HG03442 (cell line): ENCODE measurements around the gene ST7.

ENCODE experiments used
- ATAC-seq: cut with Tn5 transposase; IDR thresholded peaks from one replicate; pipeline ENCODE4 v1.9.1; 2021; ENCODE audit warnings: mild to moderate bottlenecking, moderate library complexity; ENCODE audit not compliant: unreplicated experiment

ST7 gene

DNA sequence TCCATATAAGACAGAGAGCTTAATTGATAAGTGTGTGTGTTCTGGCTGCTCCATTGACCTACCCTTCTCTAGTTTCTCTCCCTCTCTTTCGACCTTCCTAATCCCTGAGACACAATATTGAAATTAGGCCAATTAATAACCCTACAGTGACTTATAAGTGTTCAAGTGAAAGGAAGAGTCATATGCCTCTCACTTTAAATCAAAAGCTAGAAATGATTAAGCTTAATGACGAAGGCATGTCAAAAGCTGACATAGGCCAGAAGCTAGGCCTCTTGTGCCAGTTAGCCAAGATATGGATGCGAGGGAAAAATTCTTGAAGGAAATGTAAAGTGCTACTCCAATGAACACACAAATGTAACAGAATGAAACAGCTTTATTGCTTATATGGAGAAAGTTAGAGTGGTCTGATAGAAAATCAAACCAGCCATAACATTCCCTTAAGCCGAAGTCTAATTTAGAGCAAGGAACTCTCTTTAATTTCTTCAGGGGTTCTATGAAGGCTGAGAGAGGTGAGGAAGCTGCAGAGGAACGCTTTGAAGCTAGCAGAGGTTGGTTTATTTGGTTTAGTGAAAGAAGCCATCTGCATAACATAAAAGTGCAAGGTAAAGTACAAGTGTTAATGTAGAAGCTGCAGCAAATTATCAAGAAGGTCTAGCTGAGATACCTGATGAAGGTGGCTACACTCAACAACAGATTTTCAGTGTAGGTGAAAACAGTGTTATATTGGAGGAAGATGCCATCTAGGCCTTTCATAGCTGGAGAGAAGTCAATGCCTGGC, 53.8 kb downstream of the ST7 start:
- no peak for ATAC-seq

DNA sequence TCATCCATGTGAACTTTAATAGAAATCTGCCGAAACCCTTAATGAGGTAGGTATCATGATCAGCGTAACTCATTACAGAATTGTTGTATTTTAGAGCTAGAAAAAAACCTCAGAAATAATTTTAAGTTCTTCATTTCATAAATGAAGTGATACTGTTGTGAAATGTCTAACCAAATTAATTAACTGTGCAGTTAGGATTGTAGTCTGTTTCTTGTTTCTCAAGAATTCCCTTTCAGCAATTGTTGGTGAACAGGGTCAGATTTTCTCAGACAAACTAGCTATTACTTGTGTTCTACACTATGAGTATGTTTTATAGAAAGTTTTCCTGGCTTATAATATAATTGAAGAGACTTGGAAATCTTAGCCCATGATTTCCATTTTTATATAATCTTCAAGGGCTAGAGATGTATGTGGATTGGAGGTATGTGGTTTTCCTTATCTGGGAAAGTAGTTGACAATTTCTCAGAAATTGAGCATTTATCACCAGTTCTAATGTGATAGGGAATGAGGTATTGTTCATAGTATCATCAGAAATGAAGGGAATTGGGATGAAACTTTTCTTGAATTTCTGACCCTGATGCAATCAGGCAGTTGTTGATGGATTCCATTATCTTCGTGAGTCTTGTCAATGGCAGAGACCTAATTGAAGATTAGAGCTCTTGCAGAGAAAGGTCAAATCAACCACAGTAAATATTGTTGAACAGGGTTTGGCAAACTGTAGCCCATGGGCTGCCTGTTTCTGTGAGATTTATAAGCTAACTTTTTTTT, 55.0 kb downstream of the ST7 start:
- ATAC-seq = no peak

DNA sequence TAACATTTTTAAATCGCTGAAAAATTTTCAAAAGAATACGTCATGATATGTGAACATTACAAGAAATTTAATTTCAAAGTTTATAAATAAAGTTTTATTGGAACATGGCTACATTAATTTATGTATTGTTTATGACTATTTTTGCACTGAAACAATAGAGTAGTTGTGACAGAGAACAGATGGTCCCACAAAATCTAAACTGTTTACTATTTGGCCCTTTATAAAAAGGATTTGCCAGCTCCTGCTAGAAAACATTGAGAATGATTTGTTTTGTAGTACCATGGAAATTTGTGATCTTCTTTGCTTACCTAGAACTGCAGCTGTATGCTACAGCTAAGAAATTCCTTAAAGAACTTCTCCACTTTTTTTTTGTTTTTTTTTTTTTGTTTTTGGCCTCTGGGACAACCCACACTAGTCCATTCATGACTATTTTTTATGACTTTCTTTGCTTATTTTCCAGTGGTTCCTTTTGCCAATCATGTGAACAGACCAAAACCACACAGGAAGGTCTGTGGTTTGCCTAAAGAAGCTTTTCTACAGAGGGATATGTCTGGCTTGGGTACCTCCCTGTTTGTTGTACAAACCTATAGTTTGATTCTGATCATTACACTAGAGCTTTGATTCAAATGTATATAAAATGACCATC, 55.7 kb downstream of the ST7 start:
- ATAC-seq = no peak

DNA sequence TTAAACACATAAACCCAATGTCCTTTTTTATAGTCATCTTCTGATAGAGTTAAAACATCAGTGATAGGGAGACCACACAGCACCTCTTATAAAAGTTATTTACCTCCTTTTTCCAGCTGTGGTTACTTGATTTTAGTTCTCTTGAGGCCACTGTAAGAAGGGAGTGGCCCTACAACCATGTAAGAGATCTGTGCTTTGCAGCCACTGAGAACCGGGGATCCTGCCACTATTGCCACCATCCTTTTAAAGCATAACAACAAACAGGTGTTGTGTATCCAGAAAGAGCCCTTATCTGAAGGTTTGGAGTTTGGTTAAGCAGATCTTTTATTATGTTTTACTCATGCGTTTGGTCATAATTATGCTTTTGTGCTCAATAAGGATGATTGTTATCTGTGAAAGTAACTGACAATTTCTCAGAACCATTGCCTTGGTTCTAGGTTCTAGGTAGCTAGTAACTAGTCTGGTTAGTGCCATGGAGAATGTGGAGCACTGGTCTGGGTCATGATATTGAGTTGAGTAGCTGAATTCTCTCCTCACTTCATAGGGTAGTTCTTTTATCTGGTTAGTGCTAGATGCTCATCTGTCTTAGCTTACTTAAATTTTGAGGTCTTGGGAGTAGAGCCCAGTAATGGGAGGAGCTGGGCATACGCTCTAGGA, 56.5 kb downstream of the ST7 start:
- no peak for ATAC-seq

DNA sequence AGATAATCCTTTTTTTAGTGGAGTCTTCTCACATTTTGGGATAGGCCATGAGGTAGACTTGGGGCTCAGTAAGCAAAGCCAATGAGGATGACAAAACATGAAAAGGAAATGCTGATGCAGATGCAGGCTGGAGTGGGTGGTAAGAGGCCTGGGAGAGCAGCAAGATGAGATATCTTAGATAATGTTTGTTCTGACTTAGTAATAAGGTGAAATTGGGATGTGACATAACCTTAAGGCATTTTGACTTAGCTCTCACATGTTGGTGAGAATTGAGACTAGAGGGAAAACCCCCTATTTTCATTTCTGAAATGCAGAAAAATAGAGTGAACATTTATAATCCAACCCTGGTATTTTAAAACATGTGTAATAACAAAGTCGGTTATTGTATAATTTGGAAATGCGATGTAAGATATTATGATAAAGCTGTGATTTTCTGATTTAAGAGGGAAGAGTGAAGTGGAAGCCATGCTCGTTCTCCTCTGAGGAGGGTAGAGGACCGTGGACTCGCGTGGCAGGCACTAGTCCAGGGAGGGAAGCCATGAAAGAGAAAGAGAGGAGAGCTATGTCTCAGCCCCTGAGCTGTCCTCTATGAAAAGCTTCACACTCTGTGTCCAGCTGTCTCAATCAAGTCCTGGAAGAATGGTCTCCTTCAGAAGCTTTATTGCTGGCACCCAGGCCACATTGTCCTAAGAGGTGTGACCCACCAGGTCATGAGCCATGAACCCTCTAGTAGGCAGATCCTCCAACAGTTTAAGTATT, 57.3 kb downstream of the ST7 start:
- peak; percentile 48 for ATAC-seq

DNA sequence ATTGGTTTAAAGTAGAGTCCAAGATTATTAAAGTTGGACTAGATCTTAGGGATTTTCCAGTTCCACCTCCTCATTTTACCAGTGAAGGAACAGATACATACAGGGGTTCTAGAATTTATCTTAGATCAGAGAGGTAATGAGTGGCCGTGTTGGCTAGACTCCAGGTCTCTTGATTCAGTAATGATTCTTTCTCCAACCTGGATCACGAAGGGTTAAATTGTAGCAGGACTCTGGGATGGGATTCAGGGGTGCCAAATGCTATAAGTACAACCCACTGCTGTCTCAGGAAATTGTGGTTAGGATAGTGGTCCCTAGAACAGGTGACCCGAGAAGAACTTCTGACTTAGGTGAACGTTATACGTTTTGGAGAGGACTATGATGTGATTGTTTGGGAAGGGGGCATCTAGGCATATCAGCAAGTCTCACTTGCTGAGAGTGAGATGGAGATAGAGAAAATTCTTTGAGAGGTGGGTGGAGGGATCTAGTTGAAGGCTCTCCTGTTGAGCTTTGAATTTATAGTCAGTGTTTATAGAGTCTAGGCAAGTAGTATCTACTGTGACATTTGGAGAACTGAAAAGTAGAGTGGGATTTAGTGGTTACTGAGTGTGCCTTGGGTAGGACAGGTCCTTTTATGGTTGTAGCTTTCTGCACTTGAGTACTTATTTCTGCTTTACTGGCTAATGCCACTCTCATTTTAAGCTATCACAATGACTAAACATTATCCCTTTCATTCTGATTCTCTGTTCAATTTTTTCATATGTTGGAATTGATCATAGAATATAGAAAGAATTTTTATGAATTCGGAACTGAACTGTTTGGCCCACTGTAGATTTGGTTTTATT, 58.3 kb downstream of the ST7 start:
- peak; percentile 71 for ATAC-seq

DNA sequence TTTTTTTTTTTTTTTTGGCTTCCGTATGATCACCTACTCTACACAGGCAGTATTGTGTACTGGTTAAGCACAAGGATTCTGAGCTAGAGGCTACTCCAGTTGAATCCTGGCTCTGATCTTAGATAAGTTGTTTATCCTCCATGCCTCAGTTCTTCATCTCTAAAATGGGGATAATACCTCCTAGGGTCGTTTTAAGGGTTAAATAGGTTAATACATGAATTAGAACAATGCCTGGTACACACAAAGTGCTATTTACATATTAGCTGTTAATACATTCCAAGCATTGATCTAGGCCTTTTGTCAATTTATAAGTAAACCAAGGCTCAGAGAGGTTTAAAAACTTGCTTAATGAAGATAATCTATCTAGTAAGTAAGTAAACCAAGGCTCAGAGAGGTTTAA, 59.0 kb downstream of the ST7 start:
- ATAC-seq = peak; percentile 2

DNA sequence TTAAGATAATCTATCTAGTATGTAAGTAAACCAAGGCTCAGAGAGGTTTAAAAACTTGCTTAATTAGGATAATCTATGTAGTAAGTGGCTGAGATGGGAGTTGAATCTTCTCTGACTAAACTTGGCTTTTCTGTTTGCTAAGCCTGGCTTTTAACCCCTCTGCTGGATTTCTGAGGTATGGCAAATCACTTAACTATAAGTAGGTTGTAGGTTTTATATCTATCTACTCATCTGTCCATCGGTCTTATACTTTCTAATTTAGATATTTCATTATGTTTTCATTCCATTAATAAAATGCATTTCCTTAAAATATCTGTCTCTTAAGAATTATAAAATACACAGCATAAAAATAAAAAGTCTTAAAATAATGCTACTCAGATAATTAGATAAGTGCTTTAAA, 59.4 kb downstream of the ST7 start:
- ATAC-seq = no peak

DNA sequence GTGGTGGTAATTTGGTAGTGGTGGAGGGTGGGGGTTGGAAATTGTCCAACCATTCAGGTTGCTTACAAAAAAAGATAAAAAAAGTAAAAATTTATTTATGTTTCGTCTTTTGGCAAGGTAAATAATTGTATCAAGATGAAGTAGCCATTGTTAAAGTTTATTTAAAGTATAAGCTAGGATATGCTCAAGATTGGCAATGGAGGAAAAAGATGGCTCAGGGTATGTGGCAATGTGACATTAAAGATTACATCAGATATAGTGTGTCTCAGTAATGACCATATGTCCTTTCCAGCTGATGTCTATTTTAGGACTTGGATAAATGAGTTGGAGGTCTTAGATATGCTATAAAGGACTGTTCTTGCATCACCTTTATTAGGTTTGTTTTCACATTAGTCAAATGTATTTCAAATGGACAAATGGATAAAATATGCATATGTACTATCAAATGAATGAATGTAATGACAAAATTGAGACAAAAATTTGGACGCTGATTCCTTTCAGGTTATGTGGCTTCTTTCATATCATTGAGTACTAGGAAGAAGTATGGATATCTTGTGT, 60.9 kb downstream of the ST7 start:
- no peak for ATAC-seq

DNA sequence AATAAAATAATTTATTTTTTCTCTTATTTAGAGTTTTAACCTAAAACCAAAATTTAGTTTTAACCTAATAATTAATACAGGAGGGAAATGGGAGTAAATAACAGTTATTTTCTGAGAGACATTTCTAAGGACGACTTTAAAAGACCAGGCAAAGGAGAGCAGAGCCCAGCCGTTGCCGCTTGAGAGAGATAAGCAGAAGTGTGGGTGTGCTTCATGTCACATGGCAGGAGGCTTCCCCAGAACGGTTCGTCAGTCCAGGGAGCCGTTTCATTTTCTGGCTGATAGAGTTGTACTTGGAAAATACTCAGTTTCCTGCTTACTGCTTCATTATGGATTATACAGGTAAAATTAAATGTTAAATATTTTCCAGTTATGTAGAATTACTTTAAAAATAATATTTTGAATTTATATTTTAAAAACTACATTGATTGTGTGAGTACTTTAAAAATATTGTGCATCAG, 61.4 kb downstream of the ST7 start:
- ATAC-seq = peak; percentile 29

DNA sequence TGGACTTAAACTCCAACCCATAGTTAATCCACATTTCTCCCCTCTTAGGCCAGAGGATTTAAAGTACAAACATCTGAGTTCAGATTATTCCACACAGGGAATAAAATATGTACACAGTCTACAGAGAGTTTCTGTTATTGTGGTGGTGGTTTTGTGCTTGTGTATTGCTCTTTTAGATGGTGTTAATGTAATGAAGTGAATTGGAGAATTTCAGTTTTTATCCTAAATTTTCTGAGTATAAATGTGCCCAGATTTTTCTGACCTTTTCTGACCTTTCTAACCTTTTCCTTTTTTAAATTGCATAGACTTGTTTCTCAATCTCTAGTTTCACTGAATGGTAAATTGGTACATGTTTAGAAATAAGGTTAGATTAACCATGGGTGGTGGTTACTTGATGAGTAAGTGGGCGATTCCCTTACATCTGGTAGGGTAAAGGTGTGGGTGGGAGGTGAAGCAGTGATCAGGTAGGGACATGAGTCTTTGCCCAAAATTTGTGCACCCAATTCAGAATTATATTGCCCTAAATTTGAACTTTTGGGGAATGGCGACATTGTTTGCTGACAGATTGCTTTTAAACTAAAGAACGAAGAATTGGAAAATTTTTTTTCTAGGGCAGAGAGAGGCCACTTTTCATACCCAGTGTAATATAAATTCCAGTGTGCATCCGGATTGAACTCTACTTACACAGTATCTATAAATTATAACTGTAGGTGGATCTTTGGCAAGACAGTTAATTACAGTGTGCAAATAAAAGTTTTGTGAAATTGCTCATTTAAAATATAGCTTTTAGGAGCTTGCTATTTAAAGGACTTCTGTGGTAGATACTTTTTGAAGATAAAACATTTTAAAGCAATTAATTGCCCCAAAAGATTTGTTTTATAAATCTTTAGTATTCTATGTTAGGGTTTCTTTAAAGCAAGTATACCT, 62.2 kb downstream of the ST7 start:
- ATAC-seq = no peak

DNA sequence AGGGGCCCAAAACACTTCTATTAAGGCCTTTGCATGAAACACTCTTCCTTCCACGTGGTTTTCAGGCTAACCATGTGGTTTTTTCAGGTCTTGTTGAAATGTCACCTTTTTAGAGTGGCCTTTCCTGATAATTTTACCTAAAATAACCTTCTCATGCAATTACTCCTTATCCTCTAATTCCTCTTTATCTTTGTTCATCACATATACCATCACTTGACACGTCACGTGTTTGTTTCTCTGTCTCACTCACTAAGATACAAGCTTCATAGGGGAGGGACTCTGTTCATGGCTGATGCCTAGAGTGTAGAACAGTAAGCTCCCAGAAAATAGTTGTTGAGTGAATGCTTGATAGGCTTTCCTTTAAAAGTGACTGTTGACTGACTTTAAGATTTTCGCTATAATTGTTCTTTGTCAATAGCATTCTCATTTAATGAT, 63.7 kb downstream of the ST7 start:
- no peak for ATAC-seq

DNA sequence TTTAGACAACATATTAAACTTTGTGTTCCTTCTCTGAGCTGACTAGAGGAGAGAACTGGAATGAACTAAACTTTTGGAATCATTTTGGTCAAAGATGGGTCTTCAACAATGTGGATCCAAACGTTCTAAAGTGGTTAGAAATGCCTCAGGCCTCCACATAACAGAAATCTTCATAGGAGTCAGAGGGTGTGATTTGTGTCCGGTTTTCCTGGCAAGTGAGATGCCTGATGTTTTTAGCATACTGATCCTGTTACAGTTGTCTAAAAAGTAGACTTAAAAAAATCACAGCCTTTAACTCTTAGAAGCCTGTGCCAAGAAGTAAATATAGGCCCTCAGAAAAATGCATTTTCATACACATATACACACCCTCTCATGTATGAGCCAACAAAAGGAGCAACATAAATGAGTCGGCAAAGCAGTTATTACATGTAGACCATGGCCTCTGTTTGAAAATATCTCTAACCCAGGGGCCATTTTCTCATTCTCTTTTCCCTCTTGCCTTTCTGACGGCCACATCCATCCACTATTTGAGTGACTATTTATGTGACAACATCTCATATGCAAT, 64.5 kb downstream of the ST7 start:
- no peak for ATAC-seq

DNA sequence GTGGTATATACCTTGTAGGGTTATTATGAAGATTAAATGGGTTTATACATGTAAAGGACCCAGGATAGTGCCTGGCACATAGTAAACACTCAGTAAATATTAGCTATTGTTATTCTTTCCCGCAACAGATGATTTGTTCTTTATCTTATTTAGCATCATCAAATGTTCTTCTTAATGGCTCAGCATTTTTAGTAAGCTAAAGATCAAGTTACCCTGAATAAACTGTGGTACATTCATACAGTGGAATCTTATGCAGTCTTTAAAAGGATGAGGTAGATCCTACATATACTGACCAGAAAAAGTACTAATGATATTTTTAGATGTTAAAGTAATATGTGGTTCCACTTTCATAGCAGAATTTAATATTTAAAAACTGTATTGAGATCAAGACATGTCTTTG, 65.4 kb downstream of the ST7 start:
- ATAC-seq = no peak

DNA sequence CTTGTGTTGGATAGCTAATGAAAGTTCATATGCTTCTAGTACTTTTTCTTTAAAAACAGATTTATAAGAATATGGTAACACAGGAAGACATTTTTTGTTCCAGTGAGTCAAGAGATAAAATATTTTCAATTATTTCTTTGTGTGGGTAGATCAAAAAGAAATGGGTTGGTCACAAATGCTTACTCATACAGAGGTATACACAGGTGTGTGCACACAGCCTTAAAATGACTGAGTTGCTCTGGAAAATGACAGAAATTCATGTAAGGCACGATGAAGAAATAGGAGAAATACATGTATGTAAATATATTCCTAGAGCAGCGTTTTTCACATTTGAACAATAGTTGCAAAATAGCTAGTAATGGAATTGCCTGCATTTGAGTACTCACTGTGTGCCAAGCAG, 66.0 kb downstream of the ST7 start:
- no peak for ATAC-seq

DNA sequence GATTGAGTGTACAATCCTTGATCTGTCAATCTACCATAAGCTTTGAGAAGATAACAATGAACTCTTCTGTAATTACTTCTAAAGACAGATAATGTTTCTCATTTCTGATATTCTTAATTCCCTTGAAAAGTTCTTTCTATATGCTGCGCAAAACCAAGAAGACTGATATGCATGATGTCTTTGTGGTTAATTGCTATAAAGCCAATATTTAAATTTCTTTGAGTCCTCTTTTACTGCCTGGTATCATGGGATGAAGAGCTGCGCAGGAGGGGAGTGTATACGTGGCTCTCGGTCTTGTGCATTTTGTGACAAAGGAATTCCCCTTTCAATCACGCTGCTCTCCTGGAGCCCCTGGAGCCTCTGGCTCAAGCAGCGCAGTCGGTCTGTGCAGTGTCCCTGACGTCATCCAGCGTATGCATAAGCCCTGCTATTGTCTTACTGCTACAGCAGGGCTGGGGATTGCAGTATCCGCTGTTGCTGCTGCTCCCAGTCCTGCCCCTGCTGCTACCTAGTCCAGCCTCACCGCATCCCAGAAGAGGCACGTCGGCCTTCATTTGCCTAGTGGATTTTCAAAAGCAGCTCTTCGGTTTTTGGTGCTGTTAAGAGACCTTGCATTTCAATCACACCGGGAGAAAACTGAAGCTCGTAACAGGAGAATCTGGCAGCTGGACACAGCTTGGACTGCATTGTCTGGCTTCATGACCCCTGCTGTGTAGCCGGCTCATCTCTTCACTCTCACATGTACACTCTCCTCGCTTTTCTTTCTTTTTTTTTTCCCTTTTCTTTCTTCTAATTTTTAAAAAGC, 66.7 kb downstream of the ST7 start:
- no peak for ATAC-seq

DNA sequence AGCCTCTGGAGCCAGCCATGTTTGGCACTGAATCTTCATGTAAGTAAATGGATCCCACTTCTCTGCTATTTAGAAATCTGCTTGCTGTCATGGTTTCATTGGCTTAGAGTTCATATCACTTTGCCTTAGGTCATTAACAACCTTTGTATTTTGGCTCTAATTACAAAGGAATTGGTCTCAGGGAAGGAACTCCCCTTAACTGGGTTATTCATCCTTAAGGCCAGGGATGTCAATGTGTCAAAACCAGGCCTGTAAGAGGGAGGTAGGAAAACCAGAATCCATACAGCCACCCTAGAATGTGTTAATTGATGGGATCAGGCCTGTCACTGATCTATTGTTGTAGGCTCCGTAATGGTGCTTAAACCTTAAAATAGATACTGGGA, 67.3 kb downstream of the ST7 start:
- no peak for ATAC-seq
